Epithelial cell of proximal tubule (primary cell): ENCODE results near the gene ST8SIA5. TPM values are rescaled to one million over a fixed set of nuclear protein-coding genes. Genes with fewer than 3 reads are reported as not detected.

Experiments used
- DNase-seq: peaks from one replicate; pipeline ENCODE4 v3.0.0-alpha.2; 2011; ENCODE audit warnings: low read depth
- H3K4me3 ChIP-seq: 2 replicates; pipeline ENCODE4 v1.5.1; 2011; ENCODE audit warnings: low read depth, mild to moderate bottlenecking, low read length
- CTCF ChIP-seq: conservative IDR thresholded peaks from 2 replicates; pipeline ENCODE4 v1.5.1; 2012; ENCODE audit warnings: low read depth, mild to moderate bottlenecking, low read length
- total RNA-seq: library from RNA; depleted of rRNA; stranded (reverse); fragments of >200 nt; gene quantifications from 2 replicates; pipeline ENCODE4 v1.2.3, GENCODE V29; 2015

Gene ST8SIA5
- total RNA-seq, 1 donor from 2014 or later, result not detected

- DNase-seq, result no peak
- H3K4me3 ChIP-seq, result no peak overlapping the region
- TF ChIP-seq CTCF, result no peak
Observed at GRCh38 chr18:46732801-46733200, 24.1 kb downstream of the ST8SIA5 start.

GRCh38 chr18:46732201-46732600 is 24.7 kb downstream of the ST8SIA5 start:
- TF ChIP-seq CTCF, result no peak
- H3K4me3 ChIP-seq, result no peak overlapping the region
- no peak for DNase-seq

- DNase-seq, result no peak
- TF ChIP-seq CTCF, result no peak
- no peak overlapping the region for H3K4me3 ChIP-seq
Observed at GRCh38 chr18:46731316-46731715, 25.5 kb downstream of the ST8SIA5 start.

GRCh38 chr18:46728219-46728930 is 28.5 kb downstream of the ST8SIA5 start:
- no peak for TF ChIP-seq CTCF
- H3K4me3 ChIP-seq, result no peak overlapping the region
- DNase-seq, result no peak

- TF ChIP-seq CTCF, result no peak
- H3K4me3 ChIP-seq, result no peak overlapping the region
- no peak for DNase-seq
Observed at GRCh38 chr18:46727177-46727576, 29.7 kb downstream of the ST8SIA5 start.

GRCh38 chr18:46725310-46725709 is 31.5 kb downstream of the ST8SIA5 start:
- DNase-seq, result no peak
- TF ChIP-seq CTCF, result no peak
- no peak overlapping the region for H3K4me3 ChIP-seq

- DNase-seq, result no peak
- H3K4me3 ChIP-seq, result no peak overlapping the region
- no peak for TF ChIP-seq CTCF
Observed at GRCh38 chr18:46723856-46724415, 32.9 kb downstream of the ST8SIA5 start.
